ENCODE measurements around the gene PCIF1.

- TF ChIP-seq EGR1 (conservative IDR thresholded peaks at IDR 0.05): no peak
- TF ChIP-seq ARID2 (IDR thresholded peaks at IDR 0.05): no peak
- TF ChIP-seq NEUROD1 (IDR thresholded peaks at IDR 0.05; ENCODE audit: borderline replicate concordance, low read depth, low read length, partially characterized antibody): no peak
- TF ChIP-seq HCFC1 (IDR thresholded peaks at IDR 0.05; ENCODE audit: low read depth, low read length): no peak
- TF ChIP-seq HDAC2 (IDR thresholded peaks at IDR 0.05): no peak
- TF ChIP-seq DNMT1 (IDR thresholded peaks at IDR 0.05): no peak
- no peak for TF ChIP-seq SMAD4 (CRISPR knock-in tag; conservative IDR thresholded peaks at IDR 0.05)
- no peak for TF ChIP-seq ZNF224 (CRISPR knock-in tag; IDR thresholded peaks at IDR 0.05)
Measured at GRCh38 chr20:45947110-45947866, 12.8 kb downstream of the PCIF1 start.

All from K562 (cell line).